Measurements from ENCODE around the gene DPP6.

The DPP6 gene

GRCh38 chr7:154774303-154774969, 722.2 kb downstream of the DPP6 start:
- Histone ChIP-seq H3K4me3 (ENCODE audit: low read depth, low read length) (no peak overlapping the region), H3K27me3 (ENCODE audit: insufficient read depth, low read depth, severe bottlenecking) (peaks cover 71% of the 10 kb centered on the region), H3K36me3 (no peaks in the 10 kb centered on the region), H3K9me3 (ENCODE audit: severe bottlenecking) (no peaks in the 10 kb centered on the region), H3K27ac (no peak overlapping the region)
- no peak for DNase-seq
- TF ChIP-seq CTCF (IDR thresholded peaks at IDR 0.05; ENCODE audit: low read depth, low read length): no peak

- H3K9me3 ChIP-seq (ENCODE audit: severe bottlenecking): no peaks in the 10 kb centered on the region
- no peak for DNase-seq
- H3K27ac ChIP-seq: no peak overlapping the region
- no peak for TF ChIP-seq CTCF (IDR thresholded peaks at IDR 0.05; ENCODE audit: low read depth, low read length)
- no peaks in the 10 kb centered on the region for H3K36me3 ChIP-seq
- H3K4me3 ChIP-seq (ENCODE audit: low read depth, low read length): no peak overlapping the region
- peaks cover 73% of the 10 kb centered on the region for H3K27me3 ChIP-seq (ENCODE audit: insufficient read depth, low read depth, severe bottlenecking)
Measured at GRCh38 chr7:154775681-154776080, 723.5 kb downstream of the DPP6 start.

GRCh38 chr7:154776350-154776749, 724.2 kb downstream of the DPP6 start:
- peaks cover 76% of the 10 kb centered on the region for H3K27me3 ChIP-seq (ENCODE audit: insufficient read depth, low read depth, severe bottlenecking)
- TF ChIP-seq CTCF (IDR thresholded peaks at IDR 0.05; ENCODE audit: low read depth, low read length): no peak
- H3K9me3 ChIP-seq (ENCODE audit: severe bottlenecking): no peaks in the 10 kb centered on the region
- H3K27ac ChIP-seq: no peak overlapping the region
- no peak for DNase-seq
- H3K4me3 ChIP-seq (ENCODE audit: low read depth, low read length): no peak overlapping the region
- no peaks in the 10 kb centered on the region for H3K36me3 ChIP-seq

GRCh38 chr7:154777023-154777422, 724.8 kb downstream of the DPP6 start:
- Histone ChIP-seq H3K36me3 (no peaks in the 10 kb centered on the region), H3K4me3 (ENCODE audit: low read depth, low read length) (no peak overlapping the region), H3K27me3 (ENCODE audit: insufficient read depth, low read depth, severe bottlenecking) (peaks cover 76% of the 10 kb centered on the region), H3K9me3 (ENCODE audit: severe bottlenecking) (no peaks in the 10 kb centered on the region), H3K27ac (no peak overlapping the region)
- no peak for DNase-seq
- no peak for TF ChIP-seq CTCF (IDR thresholded peaks at IDR 0.05; ENCODE audit: low read depth, low read length)

GRCh38 chr7:154777489-154777888, 725.3 kb downstream of the DPP6 start:
- Histone ChIP-seq H3K27me3 (ENCODE audit: insufficient read depth, low read depth, severe bottlenecking) (peaks cover 76% of the 10 kb centered on the region), H3K9me3 (ENCODE audit: severe bottlenecking) (no peaks in the 10 kb centered on the region), H3K4me3 (ENCODE audit: low read depth, low read length) (no peak overlapping the region), H3K36me3 (no peaks in the 10 kb centered on the region), H3K27ac (no peak overlapping the region)
- no peak for TF ChIP-seq CTCF (IDR thresholded peaks at IDR 0.05; ENCODE audit: low read depth, low read length)
- DNase-seq: no peak

GRCh38 chr7:154777908-154778307, 725.7 kb downstream of the DPP6 start:
- no peak for TF ChIP-seq CTCF (IDR thresholded peaks at IDR 0.05; ENCODE audit: low read depth, low read length)
- no peaks in the 10 kb centered on the region for H3K9me3 ChIP-seq (ENCODE audit: severe bottlenecking)

More at GRCh38 chr7:154777908-154778307, 725.7 kb downstream of the DPP6 start:
- no peak for DNase-seq
- no peak overlapping the region for H3K27ac ChIP-seq
- no peak overlapping the region for H3K4me3 ChIP-seq (ENCODE audit: low read depth, low read length)
- H3K36me3 ChIP-seq: no peaks in the 10 kb centered on the region
- peaks cover 79% of the 10 kb centered on the region for H3K27me3 ChIP-seq (ENCODE audit: insufficient read depth, low read depth, severe bottlenecking)
